GM19193 (cell line): Measurements from ENCODE around the gene LRPAP1.

Experiments
- POLR2A ChIP-seq: IDR thresholded peaks from 4 replicates; pipeline ENCODE4 v1.6.1; 2011; ENCODE audit not compliant: insufficient read depth, insufficient read length; ENCODE audit errors: extremely low read depth

LRPAP1 gene

GRCh38 chr4:3462790-3463415 lies 69.3 kb downstream of the LRPAP1 start, which contains the start of gene DOK7:
Gene DOK7 (plus strand): TSS chr4:3463306. CDS start chr4:3463376, 70 bp downstream.
- no peak for TF ChIP-seq POLR2A

- TF ChIP-seq POLR2A, result no peak
Measured at GRCh38 chr4:3462321-3462789, 69.9 kb downstream of the LRPAP1 start.

DNA sequence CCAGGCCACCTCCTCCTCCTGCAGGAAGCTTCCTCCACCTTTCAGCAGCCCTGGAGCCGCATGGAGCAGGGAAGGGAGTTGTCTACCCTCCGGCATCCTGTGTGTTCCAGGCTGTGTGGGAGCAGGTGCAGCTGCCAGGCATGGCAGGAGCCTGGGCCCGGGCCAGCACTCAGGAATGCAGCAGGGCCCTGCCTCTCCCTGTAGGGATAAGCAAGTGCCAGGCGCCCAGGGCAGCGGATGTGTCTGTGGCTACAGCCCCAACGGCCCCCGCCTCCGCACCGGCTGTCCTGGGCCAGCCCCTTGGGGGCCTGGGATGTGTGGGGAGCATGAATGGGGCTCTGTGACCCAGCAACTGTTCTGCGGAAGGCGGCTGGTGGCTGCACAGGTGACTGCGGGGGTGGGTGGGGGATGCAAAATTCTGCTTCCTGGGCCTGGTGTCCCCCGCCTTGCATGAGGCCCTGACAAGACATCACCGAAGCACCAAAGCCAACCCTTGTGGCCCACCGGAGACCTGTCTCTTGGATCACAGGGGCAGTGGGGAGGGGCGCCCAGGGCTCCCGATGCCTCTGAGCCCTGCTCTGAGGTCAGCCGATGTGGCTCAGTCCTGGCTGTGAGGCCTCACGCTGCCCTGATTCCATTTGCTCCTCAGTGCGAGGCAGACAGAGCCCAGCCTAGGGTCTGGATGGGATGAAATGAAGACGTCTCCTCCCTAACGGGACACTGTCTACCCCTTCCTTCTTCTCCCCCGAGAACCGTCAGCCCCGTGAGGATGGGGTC lies 70.5 kb downstream of the LRPAP1 start:
- no peak for TF ChIP-seq POLR2A

DNA sequence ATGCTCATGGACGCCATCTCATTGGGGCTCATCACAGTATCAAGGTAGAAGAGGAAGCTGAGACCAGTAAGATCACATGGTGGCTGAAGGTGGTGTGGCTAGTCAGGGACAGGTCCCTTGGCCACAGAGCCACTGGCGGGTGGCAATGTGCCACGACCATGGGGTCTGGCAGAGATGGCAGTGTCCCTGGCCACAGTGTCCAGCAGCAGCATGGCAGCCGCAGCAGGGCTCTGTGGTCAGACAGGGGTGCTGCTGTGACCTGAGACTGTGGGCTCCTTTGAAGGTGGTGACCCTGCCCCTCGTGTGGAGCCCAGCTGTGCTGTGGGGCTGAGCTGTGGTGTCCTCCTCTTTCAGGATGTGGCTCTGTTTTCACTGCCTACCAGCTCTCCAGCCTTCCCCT lies 71.3 kb downstream of the LRPAP1 start:
- TF ChIP-seq POLR2A, result no peak

GRCh38 chr4:3458371-3458770 lies 73.9 kb downstream of the LRPAP1 start:
- no peak for TF ChIP-seq POLR2A
